HEK293 (cell line): ENCODE measurements around the gene CSTPP1.

Experiments used
- CTCF ChIA-PET: fragments of 350-600 bp; formaldehyde crosslinking; extraction: SDS; loops from one replicate; lab custom pipeline; 2021; ENCODE audit warnings: antibody characterized with exemption; lab: Yijun Ruan, JAX
- POLR2A ChIA-PET: fragments of 300-600 bp; formaldehyde crosslinking; extraction: SDS; loops from one replicate; lab custom pipeline; 2020; ENCODE audit warnings: antibody characterized with exemption, inconsistent platforms; lab: Yijun Ruan, JAX
- H3K27ac ChIP-seq: fragments of 200-500 bp; sonication (Bioruptor generic); 2 replicates; pipeline ENCODE4 v1.5.1; 2014; ENCODE audit warnings: low read depth, low read length, control low read depth, inconsistent platforms; ENCODE audit errors: extremely low read depth
- H3K36me3 ChIP-seq, 2 experiments: fragments of 200-500 bp in 1 of 2; sonication (Bioruptor generic) in 1 of 2; 1 replicate in 1 of 2; 2 replicates in 1 of 2; pipeline ENCODE4 v1.5.1; 2014 to 2017; ENCODE audit warnings: inconsistent platforms in 2 of 2, low read length in 2 of 2; ENCODE audit not compliant: control insufficient read depth in 2 of 2, insufficient read depth in 1 of 2
- H3K4me1 ChIP-seq: fragments of 200-500 bp; sonication (Bioruptor generic); 2 replicates; pipeline ENCODE4 v1.5.1; 2014; ENCODE audit warnings: mild to moderate bottlenecking, low read length, inconsistent platforms; ENCODE audit not compliant: control insufficient read depth, insufficient read depth
- H3K4me3 ChIP-seq: 2 replicates; pipeline ENCODE4 v1.5.1; 2011; ENCODE audit warnings: low read depth, mild to moderate bottlenecking, control low read depth, low read length, moderate library complexity
- H3K9me3 ChIP-seq: fragments of 200-500 bp; sonication (Bioruptor generic); 2 replicates; pipeline ENCODE4 v1.5.1; 2014; ENCODE audit warnings: low read depth, low read length, inconsistent platforms; ENCODE audit not compliant: control insufficient read depth, insufficient read depth
- GLIS2 ChIP-seq: fragments of 450-650 bp; formaldehyde crosslinking; IDR thresholded peaks from 2 replicates; pipeline ENCODE4 v1.5.1; 2016; ENCODE audit warnings: missing biosample characterization, missing genetic modification characterization
- KLF7 ChIP-seq: fragments of 450-650 bp; formaldehyde crosslinking; IDR thresholded peaks from 2 replicates; pipeline ENCODE4 v1.5.1; 2016; ENCODE audit warnings: missing biosample characterization, missing genetic modification characterization, borderline replicate concordance
- KLF8 ChIP-seq: fragments of 450-650 bp; formaldehyde crosslinking; IDR thresholded peaks from 2 replicates; pipeline ENCODE4 v1.5.1; 2016; ENCODE audit warnings: missing biosample characterization, missing genetic modification characterization
- SP7 ChIP-seq: fragments of 450-650 bp; formaldehyde crosslinking; IDR thresholded peaks from 2 replicates; pipeline ENCODE4 v1.5.1; 2016; ENCODE audit warnings: missing biosample characterization, missing genetic modification characterization
- ZNF2 ChIP-seq: fragments of 450-650 bp; formaldehyde crosslinking; IDR thresholded peaks from 2 replicates; pipeline ENCODE4 v1.5.1; 2016; ENCODE audit warnings: missing biosample characterization, missing genetic modification characterization
- ZNF221 ChIP-seq: fragments of 450-650 bp; formaldehyde crosslinking; IDR thresholded peaks from 2 replicates; pipeline ENCODE4 v1.5.1; 2017; ENCODE audit warnings: missing biosample characterization, missing genetic modification characterization, borderline replicate concordance
- ZNF248 ChIP-seq: fragments of 450-650 bp; formaldehyde crosslinking; IDR thresholded peaks from 2 replicates; pipeline ENCODE4 v1.5.1; 2017; ENCODE audit warnings: missing biosample characterization, missing genetic modification characterization
- ZNF48 ChIP-seq: fragments of 450-650 bp; formaldehyde crosslinking; IDR thresholded peaks from 2 replicates; pipeline ENCODE4 v1.5.1; 2016; ENCODE audit warnings: missing biosample characterization, missing genetic modification characterization
- ZNF514 ChIP-seq: fragments of 450-650 bp; formaldehyde crosslinking; IDR thresholded peaks from 2 replicates; pipeline ENCODE4 v1.5.1; 2016; ENCODE audit warnings: missing biosample characterization, missing genetic modification characterization
- ZNF544 ChIP-seq: fragments of 450-650 bp; formaldehyde crosslinking; IDR thresholded peaks from 2 replicates; pipeline ENCODE4 v1.5.0; 2017; ENCODE audit warnings: missing biosample characterization, missing genetic modification characterization
- ZNF624 ChIP-seq: fragments of 450-650 bp; formaldehyde crosslinking; IDR thresholded peaks from 2 replicates; pipeline ENCODE4 v1.5.1; 2017; ENCODE audit warnings: missing biosample characterization, missing genetic modification characterization
- ZNF843 ChIP-seq: fragments of 450-650 bp; formaldehyde crosslinking; IDR thresholded peaks from 2 replicates; pipeline ENCODE4 v1.5.1; 2016; ENCODE audit warnings: missing biosample characterization, missing genetic modification characterization
- TF ChIP-seq, protein P1 (sequence below): fragments of 450-650 bp; formaldehyde crosslinking; IDR thresholded peaks from 2 replicates; pipeline ENCODE4 v1.5.1; 2016; ENCODE audit warnings: missing biosample characterization, missing genetic modification characterization, low read depth
- TF ChIP-seq, protein P2 (sequence below): fragments of 450-650 bp; formaldehyde crosslinking; IDR thresholded peaks from 2 replicates; pipeline ENCODE4 v1.5.1; 2016; ENCODE audit warnings: missing biosample characterization, missing genetic modification characterization, borderline replicate concordance
- TF ChIP-seq, protein P3 (sequence below): fragments of 450-650 bp; IDR thresholded peaks from 2 replicates; pipeline ENCODE4 v1.5.1; 2018; ENCODE audit warnings: missing biosample characterization, mild to moderate bottlenecking, missing genetic modification characterization
- TF ChIP-seq, protein P4 (sequence below): fragments of 450-650 bp; formaldehyde crosslinking; IDR thresholded peaks from 2 replicates; pipeline ENCODE4 v1.5.1; 2016; ENCODE audit warnings: missing biosample characterization, missing genetic modification characterization

The CSTPP1 gene

DNA sequence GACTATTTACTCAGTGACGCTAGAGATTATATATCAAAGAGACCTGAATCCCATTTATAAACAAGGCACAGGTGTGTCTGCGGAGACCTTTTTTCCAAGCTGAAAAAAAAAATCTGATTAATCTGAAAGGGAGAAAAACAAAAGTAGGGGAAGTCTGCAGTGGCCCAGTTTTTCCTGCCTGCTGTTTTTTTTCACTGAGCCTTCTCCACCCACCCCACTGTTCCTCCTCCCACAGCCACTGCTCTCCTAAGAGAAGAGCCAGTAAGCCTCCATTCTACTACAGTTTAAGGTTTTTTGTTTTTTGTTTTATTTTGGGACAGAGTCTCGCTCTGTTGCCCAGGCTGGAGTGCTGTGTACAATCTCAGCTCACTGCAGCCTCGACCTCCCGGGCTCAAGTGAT lies 221.7 kb downstream of the CSTPP1 start (continued):
- no peak for TF ChIP-seq ZNF248 (tag by site-specific recombination)
- TF ChIP-seq KLF7 (tag by site-specific recombination), result no peak
- TF ChIP-seq ZNF843 (tag by site-specific recombination), result no peak
- no peak for TF ChIP-seq SP7 (tag by site-specific recombination)
- TF ChIP-seq ZNF2 (tag by site-specific recombination), result no peak
- no peak for TF ChIP-seq ZNF514 (tag by site-specific recombination)
- no peak for TF ChIP-seq ZNF221

DNA sequence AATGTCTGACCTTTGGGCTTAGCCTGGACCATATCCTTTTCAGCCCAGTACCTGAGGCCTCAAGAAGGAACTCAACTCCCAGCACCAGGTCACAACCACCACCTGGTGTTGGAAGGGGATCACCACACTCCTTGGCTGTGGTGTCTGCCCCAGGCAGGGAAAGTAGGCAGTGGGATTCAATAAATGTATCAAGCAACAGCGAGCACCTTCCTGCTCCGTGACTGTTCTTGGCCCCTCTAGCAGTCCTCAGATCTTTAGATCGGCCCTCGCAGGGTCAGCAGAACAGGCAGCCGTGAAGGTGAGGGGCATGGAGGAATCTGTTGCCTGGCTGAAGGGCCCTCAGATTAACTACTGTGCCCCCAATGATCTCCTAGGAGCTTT lies 224.2 kb downstream of the CSTPP1 start:
- CTCF ChIA-PET, result interaction anchor here (0.6 to 1.1 kb wide), 16 partner anchors 14 to 345 kb away, joined by 3 to 7 read pairs (median 4); no protein-coding TSS in a partner anchor
- TF ChIP-seq KLF8 (tag by site-specific recombination) (no peak), ZNF544 (no peak), KLF7 (tag by site-specific recombination) (no peak), ZNF48 (tag by site-specific recombination) (no peak), GLIS2 (tag by site-specific recombination) (no peak), ZNF624 (tag by site-specific recombination) (no peak)
- TF ChIP-seq, protein P1, sequence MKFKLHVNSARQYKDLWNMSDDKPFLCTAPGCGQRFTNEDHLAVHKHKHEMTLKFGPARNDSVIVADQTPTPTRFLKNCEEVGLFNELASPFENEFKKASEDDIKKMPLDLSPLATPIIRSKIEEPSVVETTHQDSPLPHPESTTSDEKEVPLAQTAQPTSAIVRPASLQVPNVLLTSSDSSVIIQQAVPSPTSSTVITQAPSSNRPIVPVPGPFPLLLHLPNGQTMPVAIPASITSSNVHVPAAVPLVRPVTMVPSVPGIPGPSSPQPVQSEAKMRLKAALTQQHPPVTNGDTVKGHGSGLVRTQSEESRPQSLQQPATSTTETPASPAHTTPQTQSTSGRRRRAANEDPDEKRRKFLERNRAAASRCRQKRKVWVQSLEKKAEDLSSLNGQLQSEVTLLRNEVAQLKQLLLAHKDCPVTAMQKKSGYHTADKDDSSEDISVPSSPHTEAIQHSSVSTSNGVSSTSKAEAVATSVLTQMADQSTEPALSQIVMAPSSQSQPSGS (tag by site-specific recombination), result no peak
- TF ChIP-seq, protein P2, sequence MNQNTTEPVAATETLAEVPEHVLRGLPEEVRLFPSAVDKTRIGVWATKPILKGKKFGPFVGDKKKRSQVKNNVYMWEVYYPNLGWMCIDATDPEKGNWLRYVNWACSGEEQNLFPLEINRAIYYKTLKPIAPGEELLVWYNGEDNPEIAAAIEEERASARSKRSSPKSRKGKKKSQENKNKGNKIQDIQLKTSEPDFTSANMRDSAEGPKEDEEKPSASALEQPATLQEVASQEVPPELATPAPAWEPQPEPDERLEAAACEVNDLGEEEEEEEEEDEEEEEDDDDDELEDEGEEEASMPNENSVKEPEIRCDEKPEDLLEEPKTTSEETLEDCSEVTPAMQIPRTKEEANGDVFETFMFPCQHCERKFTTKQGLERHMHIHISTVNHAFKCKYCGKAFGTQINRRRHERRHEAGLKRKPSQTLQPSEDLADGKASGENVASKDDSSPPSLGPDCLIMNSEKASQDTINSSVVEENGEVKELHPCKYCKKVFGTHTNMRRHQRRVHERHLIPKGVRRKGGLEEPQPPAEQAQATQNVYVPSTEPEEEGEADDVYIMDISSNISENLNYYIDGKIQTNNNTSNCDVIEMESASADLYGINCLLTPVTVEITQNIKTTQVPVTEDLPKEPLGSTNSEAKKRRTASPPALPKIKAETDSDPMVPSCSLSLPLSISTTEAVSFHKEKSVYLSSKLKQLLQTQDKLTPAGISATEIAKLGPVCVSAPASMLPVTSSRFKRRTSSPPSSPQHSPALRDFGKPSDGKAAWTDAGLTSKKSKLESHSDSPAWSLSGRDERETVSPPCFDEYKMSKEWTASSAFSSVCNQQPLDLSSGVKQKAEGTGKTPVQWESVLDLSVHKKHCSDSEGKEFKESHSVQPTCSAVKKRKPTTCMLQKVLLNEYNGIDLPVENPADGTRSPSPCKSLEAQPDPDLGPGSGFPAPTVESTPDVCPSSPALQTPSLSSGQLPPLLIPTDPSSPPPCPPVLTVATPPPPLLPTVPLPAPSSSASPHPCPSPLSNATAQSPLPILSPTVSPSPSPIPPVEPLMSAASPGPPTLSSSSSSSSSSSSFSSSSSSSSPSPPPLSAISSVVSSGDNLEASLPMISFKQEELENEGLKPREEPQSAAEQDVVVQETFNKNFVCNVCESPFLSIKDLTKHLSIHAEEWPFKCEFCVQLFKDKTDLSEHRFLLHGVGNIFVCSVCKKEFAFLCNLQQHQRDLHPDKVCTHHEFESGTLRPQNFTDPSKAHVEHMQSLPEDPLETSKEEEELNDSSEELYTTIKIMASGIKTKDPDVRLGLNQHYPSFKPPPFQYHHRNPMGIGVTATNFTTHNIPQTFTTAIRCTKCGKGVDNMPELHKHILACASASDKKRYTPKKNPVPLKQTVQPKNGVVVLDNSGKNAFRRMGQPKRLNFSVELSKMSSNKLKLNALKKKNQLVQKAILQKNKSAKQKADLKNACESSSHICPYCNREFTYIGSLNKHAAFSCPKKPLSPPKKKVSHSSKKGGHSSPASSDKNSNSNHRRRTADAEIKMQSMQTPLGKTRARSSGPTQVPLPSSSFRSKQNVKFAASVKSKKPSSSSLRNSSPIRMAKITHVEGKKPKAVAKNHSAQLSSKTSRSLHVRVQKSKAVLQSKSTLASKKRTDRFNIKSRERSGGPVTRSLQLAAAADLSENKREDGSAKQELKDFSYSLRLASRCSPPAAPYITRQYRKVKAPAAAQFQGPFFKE (tag by site-specific recombination), result no peak
- TF ChIP-seq, protein P3, sequence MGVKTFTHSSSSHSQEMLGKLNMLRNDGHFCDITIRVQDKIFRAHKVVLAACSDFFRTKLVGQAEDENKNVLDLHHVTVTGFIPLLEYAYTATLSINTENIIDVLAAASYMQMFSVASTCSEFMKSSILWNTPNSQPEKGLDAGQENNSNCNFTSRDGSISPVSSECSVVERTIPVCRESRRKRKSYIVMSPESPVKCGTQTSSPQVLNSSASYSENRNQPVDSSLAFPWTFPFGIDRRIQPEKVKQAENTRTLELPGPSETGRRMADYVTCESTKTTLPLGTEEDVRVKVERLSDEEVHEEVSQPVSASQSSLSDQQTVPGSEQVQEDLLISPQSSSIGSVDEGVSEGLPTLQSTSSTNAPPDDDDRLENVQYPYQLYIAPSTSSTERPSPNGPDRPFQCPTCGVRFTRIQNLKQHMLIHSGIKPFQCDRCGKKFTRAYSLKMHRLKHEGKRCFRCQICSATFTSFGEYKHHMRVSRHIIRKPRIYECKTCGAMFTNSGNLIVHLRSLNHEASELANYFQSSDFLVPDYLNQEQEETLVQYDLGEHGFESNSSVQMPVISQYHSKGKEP (tag by site-specific recombination), result no peak
- TF ChIP-seq, protein P4, sequence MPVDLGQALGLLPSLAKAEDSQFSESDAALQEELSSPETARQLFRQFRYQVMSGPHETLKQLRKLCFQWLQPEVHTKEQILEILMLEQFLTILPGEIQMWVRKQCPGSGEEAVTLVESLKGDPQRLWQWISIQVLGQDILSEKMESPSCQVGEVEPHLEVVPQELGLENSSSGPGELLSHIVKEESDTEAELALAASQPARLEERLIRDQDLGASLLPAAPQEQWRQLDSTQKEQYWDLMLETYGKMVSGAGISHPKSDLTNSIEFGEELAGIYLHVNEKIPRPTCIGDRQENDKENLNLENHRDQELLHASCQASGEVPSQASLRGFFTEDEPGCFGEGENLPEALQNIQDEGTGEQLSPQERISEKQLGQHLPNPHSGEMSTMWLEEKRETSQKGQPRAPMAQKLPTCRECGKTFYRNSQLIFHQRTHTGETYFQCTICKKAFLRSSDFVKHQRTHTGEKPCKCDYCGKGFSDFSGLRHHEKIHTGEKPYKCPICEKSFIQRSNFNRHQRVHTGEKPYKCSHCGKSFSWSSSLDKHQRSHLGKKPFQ (tag by site-specific recombination), result no peak

More for the DNA sequence above, 224.2 kb downstream of the CSTPP1 start:
- Histone ChIP-seq H3K36me3 (peaks cover 0 to 66% of the 10 kb centered on the region in 2 experiments; a peak in 2 of 3 replicates), H3K9me3 (no peaks in the 10 kb centered on the region), H3K27ac (no peak overlapping the region), H3K4me1 (no peaks in the 10 kb centered on the region), H3K4me3 (no peak overlapping the region)
- POLR2A ChIA-PET, result interaction anchor here (1.0 kb wide), 1 partner anchor 194 kb away, joined by 3 read pairs; no protein-coding TSS in a partner anchor
